ENCODE measurements around the gene FUCA1. TPM values are rescaled to one million over a fixed set of nuclear protein-coding genes. Genes with fewer than 3 reads are reported as not detected.
"Not testable (repeated sequence)": the region's sequence is repeated elsewhere in the genome, so short reads cannot be mapped to it uniquely, and the experiment has no call there.

The FUCA1 gene
- polyA plus RNA-seq, 4 donors, result 43.8 to 55.2 (median 48.5) TPM

- no peak for DNase-seq (ENCODE audit: low read depth in 4 of 4, low spot score in 3 of 4)
Observed at GRCh38 chr1:23804183-23804835, 63.8 kb downstream of the FUCA1 start.

GRCh38 chr1:23803674-23804073, 64.4 kb downstream of the FUCA1 start:
- DNase-seq (ENCODE audit: low read depth in 4 of 4, low spot score in 3 of 4), result no peak

- not testable (repeated sequence) for DNase-seq (ENCODE audit: low read depth in 4 of 4, low spot score in 3 of 4)
Observed at GRCh38 chr1:23802809-23803342, 65.2 kb downstream of the FUCA1 start.

- DNase-seq (ENCODE audit: low read depth in 4 of 4, low spot score in 3 of 4), result no peak
Observed at GRCh38 chr1:23801876-23802275, 66.2 kb downstream of the FUCA1 start.

- no peak for DNase-seq (ENCODE audit: low read depth in 4 of 4, low spot score in 3 of 4)
Observed at GRCh38 chr1:23801338-23801748, 66.7 kb downstream of the FUCA1 start.

- DNase-seq (ENCODE audit: low read depth in 4 of 4, low spot score in 3 of 4), result peak; percentile 86 to 98 (median 90)
Observed at GRCh38 chr1:23800400-23801337, 67.4 kb downstream of the FUCA1 start, which contains the start of gene GALE. TSS of gene GALE (minus strand) at chr1:23800754. CDS start at chr1:23799007, 1,747 bp downstream.

- DNase-seq (ENCODE audit: low read depth in 4 of 4, low spot score in 3 of 4), result no peak
Observed at GRCh38 chr1:23799570-23800399, 68.3 kb downstream of the FUCA1 start.

GRCh38 chr1:23799255-23799569, 68.9 kb downstream of the FUCA1 start:
- DNase-seq (ENCODE audit: low read depth in 4 of 4, low spot score in 3 of 4), result no peak

GRCh38 chr1:23798662-23799142, 69.4 kb downstream of the FUCA1 start:
- DNase-seq (ENCODE audit: low read depth in 4 of 4, low spot score in 3 of 4), result no peak

- no peak for DNase-seq (ENCODE audit: low read depth in 4 of 4, low spot score in 3 of 4)
Observed at GRCh38 chr1:23797478-23798448, 70.3 kb downstream of the FUCA1 start.

GRCh38 chr1:23796466-23797271, 71.4 kb downstream of the FUCA1 start:
- DNase-seq (ENCODE audit: low read depth in 4 of 4, low spot score in 3 of 4), result no peak

GRCh38 chr1:23795676-23796465, 72.2 kb downstream of the FUCA1 start:
- DNase-seq (ENCODE audit: low read depth in 4 of 4, low spot score in 3 of 4), result no peak

Other genes starting within 250 kb of the FUCA1 start
- gene RPL11, start 176.5 kb downstream of the FUCA1 start, polyA plus RNA-seq (ENCODE audit: insufficient read length in 4 of 4), result 1,000 to 10,000 TPM; 2,217 to 2,567 (median 2,423) TPM
- 10 to 100 TPM; 32.2 to 41.2 (median 36.0) TPM for gene ELOA, start 124.8 kb downstream of the FUCA1 start, polyA plus RNA-seq (ENCODE audit: insufficient read length in 4 of 4)
- gene PITHD1, start 89.9 kb downstream of the FUCA1 start, polyA plus RNA-seq (ENCODE audit: insufficient read length in 4 of 4), result 10 to 100 TPM; 59.3 to 66.8 (median 63.4) TPM
- 10 to 100 TPM; 64.3 to 80.5 (median 69.4) TPM for gene LYPLA2, start 77.1 kb downstream of the FUCA1 start, polyA plus RNA-seq (ENCODE audit: insufficient read length in 4 of 4)
- gene GALE, start 67.5 kb downstream of the FUCA1 start, polyA plus RNA-seq (ENCODE audit: insufficient read length in 4 of 4), result 10 to 100 TPM; 30.7 to 42.4 (median 32.8) TPM
- 10 to 100 TPM; 68.8 to 83.8 (median 77.1) TPM for gene HMGCL, start 42.9 kb downstream of the FUCA1 start, polyA plus RNA-seq (ENCODE audit: insufficient read length in 4 of 4)
- under 1 TPM; 0.06 to 0.08 (median 0.06) TPM for gene CNR2, start 45.1 kb upstream of the FUCA1 start, polyA plus RNA-seq (ENCODE audit: insufficient read length in 4 of 4)
- gene PNRC2, start 91.5 kb upstream of the FUCA1 start, polyA plus RNA-seq (ENCODE audit: insufficient read length in 4 of 4), result 100 to 1,000 TPM; 199 to 236 (median 217) TPM
- 100 to 1,000 TPM; 190 to 234 (median 213) TPM for gene SRSF10, start 112.0 kb upstream of the FUCA1 start, polyA plus RNA-seq (ENCODE audit: insufficient read length in 4 of 4)
- gene MYOM3, start 243.8 kb upstream of the FUCA1 start, polyA plus RNA-seq (ENCODE audit: insufficient read length in 4 of 4), result 10 to 100 TPM; 21.5 to 27.1 (median 22.8) TPM